ENCODE data around the gene C4orf36.

- no peak for TF ChIP-seq FOXM1 (IDR thresholded peaks at IDR 0.05; ENCODE audit: borderline replicate concordance)
- no peak for TF ChIP-seq CTBP1 (IDR thresholded peaks at IDR 0.05; ENCODE audit: borderline replicate concordance)
Observed at GRCh38 chr4:86939729-86940575, 47.7 kb upstream of the C4orf36 start.
